ENCODE results near the gene GAK.
"Not testable (repeated sequence)": the region's sequence is repeated elsewhere in the genome, so short reads cannot be mapped to it uniquely, and the experiment has no call there.

The GAK gene

GRCh38 chr4:825971-826330 lies 106.2 kb downstream of the GAK start, which contains the start of gene CPLX1:
CPLX1 (minus strand) TSS chr4:826129; CDS start chr4:824522, 1,607 bp downstream.
- DNase-seq = no peak

GRCh38 chr4:825063-825970 lies 106.8 kb downstream of the GAK start:
- no peak for DNase-seq

GRCh38 chr4:824461-825062 lies 107.6 kb downstream of the GAK start:
- DNase-seq = no peak

- no peak for DNase-seq
Measured at GRCh38 chr4:823761-824460, 108.2 kb downstream of the GAK start.

GRCh38 chr4:823176-823760 lies 108.8 kb downstream of the GAK start:
- DNase-seq = no peak

GRCh38 chr4:822361-823175 lies 109.5 kb downstream of the GAK start:
- no peak for DNase-seq

GRCh38 chr4:821631-822030 lies 110.5 kb downstream of the GAK start:
- DNase-seq = no peak

- DNase-seq = no peak
Measured at GRCh38 chr4:821181-821591, 110.9 kb downstream of the GAK start.

- DNase-seq = no peak
Measured at GRCh38 chr4:820230-821172, 111.6 kb downstream of the GAK start.

GRCh38 chr4:819401-820229 lies 112.5 kb downstream of the GAK start:
- no peak for DNase-seq

- DNase-seq = no peak
Measured at GRCh38 chr4:818106-818921, 113.8 kb downstream of the GAK start.

- DNase-seq = no peak
Measured at GRCh38 chr4:815464-816146, 116.5 kb downstream of the GAK start.

- DNase-seq = no peak
Measured at GRCh38 chr4:814312-814850, 117.7 kb downstream of the GAK start.

- DNase-seq = no peak
Measured at GRCh38 chr4:813900-814299, 118.2 kb downstream of the GAK start.

- no peak for DNase-seq
Measured at GRCh38 chr4:808860-809570, 123.1 kb downstream of the GAK start.

GRCh38 chr4:807792-808191 lies 124.3 kb downstream of the GAK start:
- DNase-seq = no peak

GRCh38 chr4:806979-807378 lies 125.1 kb downstream of the GAK start:
- DNase-seq = not testable (repeated sequence)

GRCh38 chr4:804804-805203 lies 127.3 kb downstream of the GAK start:
- DNase-seq = no peak

All from NCI-H526 treated with DMSO at 0.1 percent for 48 hours (cell line).